Measurements from ENCODE around the gene CHSY1. TPM values are rescaled to one million over a fixed set of nuclear protein-coding genes. Genes with fewer than 3 reads are reported as not detected.

CHSY1 gene
- total and polyA plus RNA-seq, 2 of the 13 experiments (the other 11 are each of a cell fraction or from before 2014, with no cell fraction given), result 13.3 to 13.7 TPM

- Histone ChIP-seq H3K9ac (ENCODE audit: insufficient read depth, low read depth, low read length) (no peak overlapping the region), H3K9me3 (ENCODE audit: low read length) (no peaks in the 10 kb centered on the region), H3K27me3 (ENCODE audit: control insufficient read depth in 1 of 2, insufficient read depth in 2 of 2, low read length in 2 of 2) (peaks cover 0 to 11% of the 10 kb centered on the region in 2 experiments; a peak in 3 of 5 replicates), H2AFZ (ENCODE audit: low read length) (no peak overlapping the region), H3K36me3 (replicated peaks in 1 of 2; ENCODE audit: control insufficient read depth in 1 of 2, insufficient read depth in 2 of 2, low read length in 2 of 2) (no peaks in the 10 kb centered on the region), H3K27ac (ENCODE audit: extremely low read length, insufficient read depth, low read length) (no peak overlapping the region), H3K4me2 (ENCODE audit: low read depth, low read length) (no peak overlapping the region), H4K20me1 (ENCODE audit: insufficient read depth, low read length) (no peaks in the 10 kb centered on the region), H3K4me1 (ENCODE audit: insufficient read depth, low read length) (peaks cover 11% of the 10 kb centered on the region), H3K4me3 (replicated peaks in 1 of 3; ENCODE audit: insufficient read depth in 1 of 3, low read depth in 2 of 3, low read length in 3 of 3) (no peak overlapping the region), H3K79me2 (ENCODE audit: insufficient read depth, low read length) (no peaks in the 10 kb centered on the region)
- no peak for FAIRE-seq
- ChIA-PET CTCF (ENCODE audit: low intra/inter-chr PET ratio, low total read pairs) (no interaction called here), POLR2A (no interaction called here)
- no peak for TF ChIP-seq ZBTB37 (CRISPR knock-in tag; IDR thresholded peaks at IDR 0.05)
- TF ChIP-seq, protein P1, sequence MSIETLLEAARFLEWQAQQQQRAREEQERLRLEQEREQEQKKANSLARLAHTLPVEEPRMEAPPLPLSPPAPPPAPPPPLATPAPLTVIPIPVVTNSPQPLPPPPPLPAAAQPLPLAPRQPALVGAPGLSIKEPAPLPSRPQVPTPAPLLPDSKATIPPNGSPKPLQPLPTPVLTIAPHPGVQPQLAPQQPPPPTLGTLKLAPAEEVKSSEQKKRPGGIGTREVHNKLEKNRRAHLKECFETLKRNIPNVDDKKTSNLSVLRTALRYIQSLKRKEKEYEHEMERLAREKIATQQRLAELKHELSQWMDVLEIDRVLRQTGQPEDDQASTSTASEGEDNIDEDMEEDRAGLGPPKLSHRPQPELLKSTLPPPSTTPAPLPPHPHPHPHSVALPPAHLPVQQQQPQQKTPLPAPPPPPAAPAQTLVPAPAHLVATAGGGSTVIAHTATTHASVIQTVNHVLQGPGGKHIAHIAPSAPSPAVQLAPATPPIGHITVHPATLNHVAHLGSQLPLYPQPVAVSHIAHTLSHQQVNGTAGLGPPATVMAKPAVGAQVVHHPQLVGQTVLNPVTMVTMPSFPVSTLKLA (IDR thresholded peaks at IDR 0.05), result 0 out of 2 replicates have a peak, but pooled peaks have one; percentile 6
- DNase-seq (ENCODE audit: low spot score), result no peak
- intact Hi-C loops (cut with micrococcal nuclease; ENCODE audit: unreplicated experiment) (no loop called here), in situ Hi-C loops (cut with HindIII; ENCODE audit: extremely low pct_ligation_motif_present, low pct_unique_long_range_greater_than_20kb) (loop anchor here (25.0 kb wide), 2 partner anchors 350 to 600 kb away; partner anchors contain the start of gene LRRK1)
- ATAC-seq, result no peak
- no TSS peak for BruUV-seq (replicated peaks)
- WGBS (ENCODE audit: low lambda C conversion rate), result 33% methylated on average over 4 of the region's 4 CpGs
Observed at GRCh38 chr15:101262551-101262950, 10.7 kb upstream of the CHSY1 start.

Data from HepG2 (cell line).